ENCODE results near the gene PIK3CB.
"Not testable (repeated sequence)": the region's sequence is repeated elsewhere in the genome, so short reads cannot be mapped to it uniquely, and the experiment has no call there.

The PIK3CB gene

DNA sequence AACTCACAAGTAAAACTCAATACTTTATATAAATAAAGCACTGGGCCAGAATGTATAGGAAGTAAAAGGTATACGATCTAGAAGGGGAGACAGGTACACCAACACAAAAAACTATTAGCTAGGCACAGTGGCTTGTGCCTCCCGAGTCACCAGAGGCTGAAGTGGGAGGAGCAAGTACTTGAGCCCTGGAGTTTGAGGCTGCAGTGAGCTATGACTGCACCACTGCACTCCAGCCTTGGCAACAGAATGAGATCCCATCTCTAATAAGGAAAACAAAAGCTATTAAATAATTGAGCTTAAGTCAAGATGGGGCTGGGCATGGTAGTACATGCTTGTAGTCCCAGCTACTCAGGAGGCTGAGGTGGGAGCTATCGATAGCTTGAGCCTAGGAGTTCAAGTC is 17.0 kb downstream of the PIK3CB start:
- no peak overlapping the region for H3K4me3 ChIP-seq (ENCODE audit: low read depth, low read length)
- TF ChIP-seq, protein P1, sequence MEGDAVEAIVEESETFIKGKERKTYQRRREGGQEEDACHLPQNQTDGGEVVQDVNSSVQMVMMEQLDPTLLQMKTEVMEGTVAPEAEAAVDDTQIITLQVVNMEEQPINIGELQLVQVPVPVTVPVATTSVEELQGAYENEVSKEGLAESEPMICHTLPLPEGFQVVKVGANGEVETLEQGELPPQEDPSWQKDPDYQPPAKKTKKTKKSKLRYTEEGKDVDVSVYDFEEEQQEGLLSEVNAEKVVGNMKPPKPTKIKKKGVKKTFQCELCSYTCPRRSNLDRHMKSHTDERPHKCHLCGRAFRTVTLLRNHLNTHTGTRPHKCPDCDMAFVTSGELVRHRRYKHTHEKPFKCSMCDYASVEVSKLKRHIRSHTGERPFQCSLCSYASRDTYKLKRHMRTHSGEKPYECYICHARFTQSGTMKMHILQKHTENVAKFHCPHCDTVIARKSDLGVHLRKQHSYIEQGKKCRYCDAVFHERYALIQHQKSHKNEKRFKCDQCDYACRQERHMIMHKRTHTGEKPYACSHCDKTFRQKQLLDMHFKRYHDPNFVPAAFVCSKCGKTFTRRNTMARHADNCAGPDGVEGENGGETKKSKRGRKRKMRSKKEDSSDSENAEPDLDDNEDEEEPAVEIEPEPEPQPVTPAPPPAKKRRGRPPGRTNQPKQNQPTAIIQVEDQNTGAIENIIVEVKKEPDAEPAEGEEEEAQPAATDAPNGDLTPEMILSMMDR (conservative IDR thresholded peaks at IDR 0.05; ENCODE audit: low read depth, low read length): no peak
- DNase-seq (ENCODE audit: low read depth): no peak

DNA sequence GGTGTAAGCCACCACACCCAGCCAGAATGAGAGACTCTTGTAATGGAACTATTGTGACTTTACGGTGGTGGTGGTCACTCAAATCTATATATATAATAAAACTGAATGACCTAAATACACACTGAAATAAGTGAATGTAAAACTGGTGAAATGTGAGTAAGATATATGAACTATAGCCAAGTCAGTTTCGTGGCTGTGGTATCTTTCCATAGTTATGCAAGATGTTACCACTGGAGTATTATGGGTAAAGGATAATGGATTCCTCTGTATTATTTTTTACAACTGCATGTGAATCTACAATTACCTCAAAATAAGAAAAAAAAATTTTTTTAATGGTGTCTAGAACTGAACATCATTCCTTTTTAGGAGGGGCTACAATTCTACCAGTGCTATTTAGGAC is 21.9 kb downstream of the PIK3CB start:
- TF ChIP-seq, protein P1 (conservative IDR thresholded peaks at IDR 0.05; ENCODE audit: low read depth, low read length): no peak
- DNase-seq (ENCODE audit: low read depth): peak; percentile 68
- H3K4me3 ChIP-seq (ENCODE audit: low read depth, low read length): no peak overlapping the region

DNA sequence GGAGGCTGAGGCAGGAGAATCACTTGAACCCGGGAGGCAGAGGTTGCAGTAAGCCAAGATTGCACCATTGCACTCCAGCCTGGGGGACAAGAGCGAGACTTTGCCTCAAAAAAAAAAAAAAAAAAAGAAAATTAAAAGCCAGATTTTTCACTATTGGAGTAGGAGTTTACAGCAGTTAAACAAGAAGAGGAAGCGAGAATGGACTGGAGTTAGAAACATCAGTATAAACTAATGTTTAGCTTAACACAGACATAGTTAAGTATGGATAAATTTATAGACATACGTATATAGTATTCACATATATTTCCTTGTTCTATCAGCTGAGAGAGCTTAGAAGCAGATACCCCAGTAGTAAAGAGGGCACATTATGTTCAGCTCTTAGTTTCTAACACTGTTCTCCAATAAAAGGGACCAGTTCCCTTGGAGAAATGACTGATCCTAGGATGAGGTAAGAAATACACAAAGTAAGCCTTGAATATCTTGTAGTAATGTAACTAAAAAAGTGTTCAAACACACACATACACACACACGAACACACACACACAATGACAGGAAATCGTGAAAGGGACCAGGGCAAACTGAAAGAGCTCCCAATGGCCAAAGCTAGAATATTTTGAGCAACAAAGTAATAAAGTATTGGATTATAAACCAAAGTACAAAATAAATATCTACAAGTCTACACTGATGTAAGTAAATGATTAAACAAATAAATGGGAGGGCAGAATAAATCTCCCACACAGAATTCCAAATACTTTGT is 25.1 kb downstream of the PIK3CB start:
- DNase-seq (ENCODE audit: low read depth): no peak
- H3K4me3 ChIP-seq (ENCODE audit: low read depth, low read length): no peak overlapping the region
- TF ChIP-seq, protein P1 (conservative IDR thresholded peaks at IDR 0.05; ENCODE audit: low read depth, low read length): no peak

DNA sequence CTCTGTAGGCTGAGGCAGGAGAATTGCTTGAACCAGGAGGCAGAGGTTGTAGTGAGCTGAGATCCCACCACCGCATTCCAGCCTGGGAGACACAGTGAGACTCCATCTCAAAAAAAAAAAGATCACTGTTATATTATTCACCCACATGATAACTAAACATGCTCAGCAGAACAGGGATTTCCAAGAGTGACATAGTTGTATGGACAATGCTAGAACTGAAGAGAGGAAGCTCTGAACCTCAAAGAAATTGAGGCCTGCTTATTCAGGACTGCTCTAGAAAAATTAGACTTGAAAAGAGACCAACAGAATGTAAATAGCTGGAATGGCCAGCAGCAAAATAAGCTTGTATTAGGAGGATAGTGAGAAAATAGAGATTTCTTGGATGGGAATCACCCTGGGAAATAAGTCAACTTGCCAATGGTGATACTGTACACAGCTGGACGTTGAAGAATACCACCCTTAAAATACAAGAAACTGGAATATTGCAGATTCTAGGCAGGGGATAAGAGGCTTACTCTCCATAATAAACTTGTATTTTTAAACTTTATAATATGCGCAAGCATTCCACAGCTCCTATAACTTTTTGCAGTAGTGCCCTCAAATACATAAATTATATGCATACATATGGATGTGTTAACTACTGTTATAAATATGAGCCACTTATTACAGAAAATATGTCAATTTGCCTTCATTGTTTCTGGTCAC is 28.2 kb downstream of the PIK3CB start:
- DNase-seq (ENCODE audit: low read depth): no peak
- TF ChIP-seq, protein P1 (conservative IDR thresholded peaks at IDR 0.05; ENCODE audit: low read depth, low read length): no peak
- no peak overlapping the region for H3K4me3 ChIP-seq (ENCODE audit: low read depth, low read length)

DNA sequence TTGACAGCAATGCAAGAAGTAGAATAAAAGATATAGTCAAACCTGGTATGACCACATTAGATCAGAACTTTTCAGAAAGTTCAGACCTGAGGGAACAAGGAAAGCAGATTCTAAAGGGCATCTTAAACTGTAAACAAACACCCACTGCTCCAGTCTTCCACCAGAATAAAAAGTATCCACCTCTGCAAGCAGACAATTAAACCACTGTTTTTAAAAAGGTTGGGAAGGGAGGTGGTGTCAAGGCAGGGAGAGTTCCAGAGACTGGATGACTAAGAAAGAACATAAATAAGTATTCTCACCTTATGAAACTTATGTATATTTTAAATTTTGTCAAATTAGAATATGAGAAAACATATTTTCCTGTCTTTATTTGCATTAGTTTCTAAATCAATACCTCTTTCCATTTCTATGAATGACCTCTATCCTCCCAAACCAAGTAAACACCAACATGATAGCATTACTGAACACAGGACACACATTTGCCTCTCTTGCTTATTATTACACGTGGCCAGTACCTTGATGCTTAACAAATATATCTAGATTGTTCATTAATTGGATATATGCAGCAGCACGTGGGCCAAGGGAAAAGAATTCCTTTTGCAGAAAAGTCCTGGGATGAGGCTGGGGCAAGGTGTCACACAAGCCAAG is 31.6 kb downstream of the PIK3CB start:
- no peak overlapping the region for H3K4me3 ChIP-seq (ENCODE audit: low read depth, low read length)
- no peak for DNase-seq (ENCODE audit: low read depth)
- TF ChIP-seq, protein P1 (conservative IDR thresholded peaks at IDR 0.05; ENCODE audit: low read depth, low read length): no peak

DNA sequence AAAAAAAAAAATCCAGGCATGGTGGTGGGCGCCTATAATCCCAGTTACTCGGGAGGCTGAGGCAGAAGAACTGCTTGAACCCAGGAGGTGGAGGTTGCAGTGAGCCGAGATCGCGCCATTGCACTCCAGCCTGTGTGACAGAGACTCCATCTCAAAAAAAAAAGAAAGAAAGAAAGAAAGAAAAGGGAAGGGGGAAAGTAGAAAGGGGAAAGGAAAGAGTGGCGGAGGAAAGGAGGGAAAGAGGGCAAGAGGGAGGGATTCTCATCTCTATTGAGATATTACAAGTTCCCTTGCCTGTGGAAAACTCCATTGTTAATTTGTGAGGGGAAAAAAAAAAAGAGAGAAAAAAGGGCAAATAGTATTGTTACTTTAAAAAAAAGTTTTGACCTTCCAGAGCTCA is 32.5 kb downstream of the PIK3CB start:
- not testable (repeated sequence) for DNase-seq (ENCODE audit: low read depth); H3K4me3 ChIP-seq (ENCODE audit: low read depth, low read length)

DNA sequence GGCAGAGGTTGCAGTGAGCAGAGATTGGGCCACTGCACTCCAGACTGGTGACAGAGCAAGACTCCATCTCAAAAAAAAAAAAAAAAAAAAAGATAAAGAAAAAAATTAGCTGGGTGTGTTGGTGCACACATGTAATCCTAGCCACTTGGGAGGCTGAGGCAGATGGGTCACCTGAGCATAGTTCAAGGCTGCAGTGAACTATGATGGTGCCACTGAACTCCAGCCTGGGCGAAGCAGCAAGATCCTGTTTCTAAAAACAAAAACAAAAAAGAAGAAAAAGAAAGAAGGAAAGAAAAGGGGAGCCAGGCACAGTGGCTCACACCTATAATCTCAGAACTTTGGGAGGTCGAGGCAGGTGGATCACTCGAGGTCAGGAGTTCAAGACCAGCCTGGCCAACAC is 32.9 kb downstream of the PIK3CB start:
- no peak overlapping the region for H3K4me3 ChIP-seq (ENCODE audit: low read depth, low read length)
- TF ChIP-seq, protein P1 (conservative IDR thresholded peaks at IDR 0.05; ENCODE audit: low read depth, low read length): no peak
- no peak for DNase-seq (ENCODE audit: low read depth)
